Fibroblast of peridontal ligament (primary cell): ENCODE results near the gene GRB7.
"Not testable (repeated sequence)": the region's sequence is repeated elsewhere in the genome, so short reads cannot be mapped to it uniquely, and the experiment has no call there.

ENCODE experiments used
- DNase-seq: peaks from one replicate; pipeline ENCODE4 v3.0.0-alpha.2; 2010; ENCODE audit errors: extremely low read depth

The GRB7 gene

GRCh38 chr17:39709319-39709997 lies 28.3 kb upstream of the GRB7 start:
- no peak for DNase-seq

- no peak for DNase-seq
Measured at GRCh38 chr17:39709998-39710964, 27.5 kb upstream of the GRB7 start.

- not testable (repeated sequence) for DNase-seq
Measured at GRCh38 chr17:39711071-39711470, 26.7 kb upstream of the GRB7 start.

- no peak for DNase-seq
Measured at GRCh38 chr17:39711851-39712250, 25.9 kb upstream of the GRB7 start.

- DNase-seq = no peak
Measured at GRCh38 chr17:39714234-39714633, 23.5 kb upstream of the GRB7 start.

- DNase-seq = no peak
Measured at GRCh38 chr17:39715375-39716072, 22.2 kb upstream of the GRB7 start.

- no peak for DNase-seq
Measured at GRCh38 chr17:39716073-39716818, 21.5 kb upstream of the GRB7 start.

GRCh38 chr17:39716879-39717536 lies 20.7 kb upstream of the GRB7 start:
- DNase-seq = no peak

- no peak for DNase-seq
Measured at GRCh38 chr17:39717660-39718059, 20.1 kb upstream of the GRB7 start.

- no peak for DNase-seq
Measured at GRCh38 chr17:39719563-39720355, 18.0 kb upstream of the GRB7 start.

GRCh38 chr17:39722104-39722503 lies 15.6 kb upstream of the GRB7 start:
- DNase-seq = no peak

- no peak for DNase-seq
Measured at GRCh38 chr17:39722965-39723848, 14.5 kb upstream of the GRB7 start.

- DNase-seq = no peak
Measured at GRCh38 chr17:39724731-39725130, 13.0 kb upstream of the GRB7 start.

GRCh38 chr17:39725923-39726322 lies 11.8 kb upstream of the GRB7 start:
- DNase-seq = not testable (repeated sequence)

- no peak for DNase-seq
Measured at GRCh38 chr17:39726617-39727016, 11.1 kb upstream of the GRB7 start.

- no peak for DNase-seq
Measured at GRCh38 chr17:39727556-39727955, 10.2 kb upstream of the GRB7 start.

GRCh38 chr17:39729280-39729851 lies 8.4 kb upstream of the GRB7 start:
- peak; percentile 5 for DNase-seq

- DNase-seq = peak; percentile 73
Measured at GRCh38 chr17:39730095-39730921, 7.4 kb upstream of the GRB7 start, which contains the start of gene MIEN1. Gene MIEN1, minus strand, starts transcription at chr17:39730532. Its CDS starts 37 bp downstream, at chr17:39730495.
